Gastroesophageal sphincter (tissue), 4 donors: ENCODE measurements around the gene CREBZF. TPM values are rescaled to one million over a fixed set of nuclear protein-coding genes. Genes with fewer than 3 reads are reported as not detected.

Source experiments
- ATAC-seq: fragments of 150-250 bp; one replicate; pipeline ENCODE4 v1.9.1; 2016; ENCODE audit warnings: mild to moderate bottlenecking, moderate library complexity
- H3K27ac ChIP-seq, 4 donors: fragments of 200-600 bp; sonication (generic) in 3 of 4; 1 replicate in 3 of 4; 2 replicates in 1 of 4; pipeline ENCODE4 v1.5.1; 2016 to 2019
- H3K27me3 ChIP-seq: fragments of 200-600 bp; sonication (generic); one replicate; pipeline ENCODE4 v1.5.1; 2019
- H3K36me3 ChIP-seq, 2 donors: fragments of 200-600 bp; sonication (generic); one replicate each; pipeline ENCODE4 v1.5.1; 2019; ENCODE audit warnings: control low read depth in 1 of 2
- H3K4me1 ChIP-seq, 3 donors: fragments of 200-600 bp; sonication (generic); 1 replicate in 2 of 3; 2 replicates in 1 of 3; pipeline ENCODE4 v1.5.1; 2016 to 2019; ENCODE audit warnings: control low read depth in 2 of 3
- H3K4me3 ChIP-seq, 2 donors: fragments of 200-600 bp; sonication (generic); one replicate each; pipeline ENCODE4 v1.5.1; 2019; ENCODE audit warnings: mild to moderate bottlenecking in 1 of 2, moderate library complexity in 1 of 2
- H3K9me3 ChIP-seq, 3 donors: fragments of 200-600 bp; sonication (generic); one replicate each; pipeline ENCODE4 v1.5.1; 2017 to 2019; ENCODE audit warnings: control low read depth in 2 of 3
- EP300 ChIP-seq: sonication (generic); formaldehyde crosslinking; IDR thresholded peaks from one replicate; pipeline ENCODE4 v1.6.1; 2017; ENCODE audit warnings: antibody characterized with exemption, mild to moderate bottlenecking
- POLR2A ChIP-seq, 2 donors: fragments of 450-650 bp; IDR thresholded peaks; one replicate each; pipeline ENCODE4 v1.6.1; 2017; ENCODE audit warnings: antibody characterized with exemption in 2 of 2, mild to moderate bottlenecking in 2 of 2, moderate library complexity in 1 of 2
- POLR2AphosphoS5 ChIP-seq: sonication (generic); formaldehyde crosslinking; IDR thresholded peaks from one replicate; pipeline ENCODE4 v1.6.1; 2017; ENCODE audit warnings: antibody characterized with exemption
- WGBS, 2 donors: methylation state at CpG; one replicate each; pipeline ENCODE4 v1.1.5; 2018; ENCODE audit warnings: low coverage in 1 of 2; 5-methylcytosine and 5-hydroxymethylcytosine counted together
- total RNA-seq, 4 donors: library from RNA; depleted of rRNA; stranded (reverse); fragments of >200 nt; gene quantifications; one replicate each; pipeline ENCODE4 v1.1.0, GENCODE V29; 2016
- TF ChIP-seq, protein P1 (sequence below), 4 experiments: fragments of 200-600 bp in 2 of 4; fragments of 450-650 bp in 2 of 4; sonication (generic) in 1 of 4; IDR thresholded peaks; one replicate each; pipeline ENCODE4 v1.5.1; 2017 to 2019; ENCODE audit warnings: antibody characterized with exemption in 4 of 4, mild to moderate bottlenecking in 2 of 4, moderate library complexity in 2 of 4

CREBZF gene
- total RNA-seq, 4 donors from 2014 or later: 27.4 to 96.0 (median 46.0) TPM

- 0% methylated on average over 10 to 12 of the region's 41 CpGs for WGBS, 2 donors
- H3K9me3 ChIP-seq: no peaks in the 10 kb centered on the region
- peaks cover 5 to 52% (median 7%) of the 10 kb centered on the region in 3 donors for H3K4me1 ChIP-seq
- peak within 1 kb of the TSS; percentile 91 to 96 (median 95) for H3K27ac ChIP-seq
- TF ChIP-seq, protein P1, sequence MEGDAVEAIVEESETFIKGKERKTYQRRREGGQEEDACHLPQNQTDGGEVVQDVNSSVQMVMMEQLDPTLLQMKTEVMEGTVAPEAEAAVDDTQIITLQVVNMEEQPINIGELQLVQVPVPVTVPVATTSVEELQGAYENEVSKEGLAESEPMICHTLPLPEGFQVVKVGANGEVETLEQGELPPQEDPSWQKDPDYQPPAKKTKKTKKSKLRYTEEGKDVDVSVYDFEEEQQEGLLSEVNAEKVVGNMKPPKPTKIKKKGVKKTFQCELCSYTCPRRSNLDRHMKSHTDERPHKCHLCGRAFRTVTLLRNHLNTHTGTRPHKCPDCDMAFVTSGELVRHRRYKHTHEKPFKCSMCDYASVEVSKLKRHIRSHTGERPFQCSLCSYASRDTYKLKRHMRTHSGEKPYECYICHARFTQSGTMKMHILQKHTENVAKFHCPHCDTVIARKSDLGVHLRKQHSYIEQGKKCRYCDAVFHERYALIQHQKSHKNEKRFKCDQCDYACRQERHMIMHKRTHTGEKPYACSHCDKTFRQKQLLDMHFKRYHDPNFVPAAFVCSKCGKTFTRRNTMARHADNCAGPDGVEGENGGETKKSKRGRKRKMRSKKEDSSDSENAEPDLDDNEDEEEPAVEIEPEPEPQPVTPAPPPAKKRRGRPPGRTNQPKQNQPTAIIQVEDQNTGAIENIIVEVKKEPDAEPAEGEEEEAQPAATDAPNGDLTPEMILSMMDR (IDR thresholded peaks at IDR 0.05): no peak
- TF ChIP-seq POLR2A (IDR thresholded peaks at IDR 0.05) (peak; percentile 78 to 84), POLR2AphosphoS5 (peak; percentile 95)
- H3K4me3 ChIP-seq: peak within 1 kb of the TSS; percentile 78 to 79
- H3K27me3 ChIP-seq: no peaks in the 10 kb centered on the region
- H3K36me3 ChIP-seq: peaks cover 0 to 19% of the 10 kb centered on the region in 2 donors
- ATAC-seq: peak; percentile 99
Measured at GRCh38 chr11:85627998-85628770, 36.7 kb downstream of the CREBZF start, which contains the start of gene TMEM126B. TSS of gene TMEM126B (plus strand) at chr11:85628593. CDS start at chr11:85628608, 15 bp downstream.

DNA sequence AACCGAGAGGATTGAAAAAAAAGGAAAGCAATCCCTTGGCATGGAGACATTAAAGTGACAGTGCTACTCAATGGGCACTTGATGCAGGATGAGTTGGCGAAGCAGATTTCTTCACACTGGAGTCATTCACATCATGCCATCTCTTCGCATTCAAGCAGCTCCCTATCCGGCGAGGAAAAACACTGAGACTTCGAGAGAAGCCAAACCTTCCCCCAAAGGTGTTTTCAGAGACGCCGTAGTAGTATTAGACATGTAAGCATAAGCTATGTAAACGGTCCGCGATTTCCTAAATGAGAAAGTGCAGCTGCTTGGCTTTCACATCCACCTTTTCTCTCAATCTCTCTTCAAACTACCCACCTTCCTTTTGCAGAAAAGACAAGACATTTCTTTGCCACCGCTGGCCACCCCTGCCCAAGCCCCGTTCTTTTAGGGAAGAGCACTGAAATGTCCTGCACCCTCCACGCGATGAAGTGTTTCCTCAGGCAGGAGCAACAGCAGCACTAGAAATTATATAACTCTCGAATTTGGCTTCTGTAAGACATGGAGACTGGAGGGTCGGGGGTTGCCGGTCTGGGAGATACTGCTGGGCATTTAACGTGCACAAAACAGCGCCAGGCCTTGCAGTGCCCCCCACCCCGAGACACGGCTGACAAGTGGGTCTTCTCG, 37.5 kb downstream of the CREBZF start, which contains the start of gene DLG2:
DLG2 (minus strand) TSS at position 13 of the 666 bp plus-strand sequence.
- TF ChIP-seq EP300: no peak
- TF ChIP-seq, protein P1 (IDR thresholded peaks at IDR 0.05): no peak
- TF ChIP-seq POLR2A (IDR thresholded peaks at IDR 0.05): no peak
- peak; percentile 38 for TF ChIP-seq POLR2AphosphoS5
- WGBS, 2 donors: 0% methylated on average over 3 to 13 of the region's 23 CpGs
- peak; percentile 6 for ATAC-seq
- peaks cover 0 to 19% of the 10 kb centered on the region in 2 donors for H3K36me3 ChIP-seq
- no peaks in the 10 kb centered on the region for H3K9me3 ChIP-seq
- H3K27me3 ChIP-seq: no peaks in the 10 kb centered on the region
- peak within 1 kb of the TSS; percentile 78 to 79 for H3K4me3 ChIP-seq
- H3K27ac ChIP-seq: peak within 1 kb of the TSS; percentile 91 to 96 (median 95)
- peaks cover 5 to 52% (median 7%) of the 10 kb centered on the region in 3 donors for H3K4me1 ChIP-seq

DNA sequence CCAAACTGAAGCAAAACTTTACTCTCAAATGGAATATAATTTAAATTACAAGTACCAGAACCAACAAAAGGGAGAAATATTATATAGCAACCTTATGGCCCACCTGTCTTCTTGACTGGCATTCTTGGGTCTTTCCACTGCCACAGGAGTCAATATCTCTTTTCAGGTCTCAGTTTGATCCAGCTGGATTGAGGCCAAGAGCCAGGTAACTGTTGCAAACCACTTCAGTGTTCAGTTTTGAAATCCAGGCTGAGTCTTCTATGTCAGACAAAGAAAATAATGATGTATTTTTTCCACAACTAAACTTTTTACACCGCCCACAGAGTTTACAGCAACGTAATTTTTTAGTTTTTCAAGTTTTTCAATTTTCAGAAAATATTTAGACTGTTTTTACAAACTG, 38.4 kb downstream of the CREBZF start:
- no peaks in the 10 kb centered on the region for H3K9me3 ChIP-seq
- ATAC-seq: no peak
- TF ChIP-seq EP300 (no peak), POLR2A (IDR thresholded peaks at IDR 0.05) (no peak), POLR2AphosphoS5 (no peak)
- TF ChIP-seq, protein P1 (IDR thresholded peaks at IDR 0.05): no peak
- H3K27me3 ChIP-seq: no peaks in the 10 kb centered on the region
- H3K27ac ChIP-seq: peak overlapping the region; percentile 91 to 96 (median 95)
- WGBS, 2 donors: 15 to 17% methylated on average over 2 of the region's 2 CpGs
- H3K36me3 ChIP-seq: peaks cover 0 to 10% of the 10 kb centered on the region in 2 donors
- H3K4me3 ChIP-seq: peak overlapping the region; percentile 78 to 79
- H3K4me1 ChIP-seq: peaks cover 5 to 52% (median 7%) of the 10 kb centered on the region in 3 donors

DNA sequence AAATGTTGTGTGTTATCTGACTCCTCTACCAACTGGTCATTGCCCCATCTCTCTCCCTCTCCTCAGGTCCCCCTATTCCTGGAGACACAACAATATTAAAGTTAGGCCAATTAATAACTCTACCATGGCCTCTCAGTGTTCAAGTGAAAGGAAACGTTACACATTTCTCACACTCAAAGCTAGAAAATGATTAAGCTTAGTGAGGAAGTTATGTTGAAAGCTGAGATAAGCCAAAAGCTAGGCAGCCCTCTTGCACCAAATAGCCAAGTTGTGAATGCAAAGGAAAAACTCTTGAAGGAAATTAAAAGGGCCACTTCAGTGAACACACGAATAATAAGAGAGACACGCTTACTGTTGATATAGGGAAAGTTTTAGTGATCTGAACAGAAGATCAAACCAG, 44.7 kb downstream of the CREBZF start:
- TF ChIP-seq, protein P1 (IDR thresholded peaks at IDR 0.05): no peak
- TF ChIP-seq EP300: no peak
- TF ChIP-seq POLR2A (IDR thresholded peaks at IDR 0.05): no peak
- no peak for TF ChIP-seq POLR2AphosphoS5
- WGBS, 2 donors: 75 to 84% methylated on average over 2 to 3 of the region's 3 CpGs
- Histone ChIP-seq H3K27me3 (no peaks in the 10 kb centered on the region), H3K27ac (no peak overlapping the region), H3K4me3 (no peak overlapping the region), H3K4me1 (peaks cover 0 to 11% (median 0%) of the 10 kb centered on the region in 3 donors), H3K9me3 (no peaks in the 10 kb centered on the region), H3K36me3 (no peaks in the 10 kb centered on the region)
- no peak for ATAC-seq
